HG02970 (cell line): ENCODE data around the gene ACTR3.

ENCODE experiments used
- ATAC-seq: cut with Tn5 transposase; IDR thresholded peaks from one replicate; pipeline ENCODE4 v1.9.1; 2021; ENCODE audit warnings: mild to moderate bottlenecking, moderate library complexity, moderate number of reproducible peaks; ENCODE audit not compliant: unreplicated experiment, low FRiP score

Gene ACTR3

DNA sequence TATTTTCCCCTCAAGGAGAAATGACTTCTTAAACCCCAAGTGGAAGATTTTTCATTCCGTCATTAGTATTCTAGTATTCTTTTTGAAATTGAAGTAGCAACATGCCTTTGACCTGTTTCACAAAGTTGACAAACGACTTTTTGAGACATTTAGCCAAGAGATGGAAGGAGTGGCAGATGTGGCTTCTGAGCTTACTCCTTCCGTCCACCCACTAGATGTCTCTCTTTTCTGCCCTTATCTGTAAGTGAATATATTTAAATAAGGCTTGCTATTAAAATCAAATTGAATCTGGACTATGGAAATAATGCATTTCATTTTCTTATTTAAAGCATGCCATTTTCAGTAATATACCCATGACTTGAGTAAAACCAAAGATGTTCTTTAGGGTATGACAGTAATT lies 74.1 kb downstream of the ACTR3 start:
- no peak for ATAC-seq

DNA sequence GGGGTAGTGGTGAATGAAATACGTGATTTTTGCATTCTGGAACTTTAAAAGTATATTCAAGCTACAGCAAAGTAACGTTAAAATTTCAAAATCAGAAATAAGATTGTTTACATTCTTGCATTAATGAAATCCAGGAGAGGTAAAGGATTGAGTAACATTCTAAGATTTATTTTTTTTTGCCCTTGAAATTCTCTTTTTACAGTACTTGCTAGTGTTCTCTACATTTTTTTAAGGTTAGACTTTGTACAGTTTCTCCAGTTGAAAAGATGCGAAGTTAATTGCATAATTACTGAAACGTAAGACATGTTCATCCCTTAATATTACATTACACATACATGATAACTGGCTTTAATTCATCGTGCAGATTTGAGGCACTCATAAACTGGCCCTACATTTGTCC lies 74.5 kb downstream of the ACTR3 start:
- no peak for ATAC-seq

- ATAC-seq: no peak
These were observed 75.3 kb downstream of the ACTR3 start for GRCh38 chr2:113965228-113965627.

GRCh38 chr2:113965644-113966043 lies 75.8 kb downstream of the ACTR3 start:
- ATAC-seq: peak; percentile 64

- ATAC-seq: no peak
These were observed 76.3 kb downstream of the ACTR3 start for GRCh38 chr2:113966171-113966570.

DNA sequence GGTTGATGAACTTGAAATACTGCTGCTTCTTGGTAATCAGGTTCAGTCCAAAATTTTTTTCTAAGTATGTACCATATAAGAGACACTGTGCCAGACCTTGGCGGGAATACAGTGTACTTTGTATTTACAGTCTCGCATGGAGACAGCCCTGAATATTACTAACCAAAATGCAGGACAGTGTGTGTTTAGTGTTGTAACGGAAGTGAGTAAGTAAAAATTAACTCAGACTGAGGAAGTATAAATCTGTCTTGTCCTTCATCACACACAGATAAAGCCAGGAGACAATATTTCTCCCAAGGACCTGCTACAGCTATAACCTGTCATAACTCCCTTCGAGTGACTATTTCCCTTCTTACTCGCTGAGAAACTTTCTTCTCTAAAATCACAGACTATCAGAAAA lies 76.9 kb downstream of the ACTR3 start:
- no peak for ATAC-seq

- no peak for ATAC-seq
These were observed 77.4 kb downstream of the ACTR3 start for GRCh38 chr2:113967272-113967671.

DNA sequence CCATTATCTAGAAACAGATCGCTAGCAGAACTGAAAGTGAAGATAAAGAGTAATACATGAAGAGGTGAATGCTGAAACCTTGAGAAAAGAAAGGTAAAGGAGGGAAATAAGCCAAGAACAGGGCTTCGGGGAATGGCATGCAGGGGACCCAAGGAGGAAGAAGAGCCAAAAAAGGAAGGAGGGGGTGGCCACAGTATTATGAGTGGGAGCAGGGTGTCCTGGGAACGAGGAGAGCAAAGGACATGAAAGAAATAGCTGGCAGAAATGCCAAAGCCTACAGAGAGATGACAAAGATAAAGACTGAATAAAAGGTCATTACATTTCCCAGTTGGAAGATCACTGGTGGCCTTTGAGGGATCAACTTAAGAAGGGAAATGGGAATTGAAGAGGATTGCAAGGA lies 82.9 kb downstream of the ACTR3 start:
- no peak for ATAC-seq

GRCh38 chr2:113973810-113974209 lies 83.9 kb downstream of the ACTR3 start:
- ATAC-seq: no peak

DNA sequence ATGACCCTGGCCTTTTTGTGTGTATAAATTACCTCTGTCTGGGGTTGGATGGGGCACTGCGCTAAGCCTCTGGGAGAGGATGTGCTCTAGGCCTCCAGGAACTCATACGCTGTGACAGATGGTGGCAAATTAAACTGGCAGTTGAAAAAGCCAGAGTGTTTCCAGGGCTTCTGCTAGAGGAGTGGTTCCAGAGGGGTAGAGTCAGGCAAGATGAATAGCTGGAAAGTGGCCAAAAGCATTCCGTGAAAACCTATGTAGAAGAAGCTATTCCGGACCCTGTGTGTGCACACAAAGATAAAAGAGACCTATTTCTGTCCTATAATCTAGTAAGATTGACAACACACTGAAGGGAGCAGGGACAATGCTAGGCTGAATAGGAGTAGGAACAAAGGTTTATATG lies 84.8 kb downstream of the ACTR3 start:
- no peak for ATAC-seq

DNA sequence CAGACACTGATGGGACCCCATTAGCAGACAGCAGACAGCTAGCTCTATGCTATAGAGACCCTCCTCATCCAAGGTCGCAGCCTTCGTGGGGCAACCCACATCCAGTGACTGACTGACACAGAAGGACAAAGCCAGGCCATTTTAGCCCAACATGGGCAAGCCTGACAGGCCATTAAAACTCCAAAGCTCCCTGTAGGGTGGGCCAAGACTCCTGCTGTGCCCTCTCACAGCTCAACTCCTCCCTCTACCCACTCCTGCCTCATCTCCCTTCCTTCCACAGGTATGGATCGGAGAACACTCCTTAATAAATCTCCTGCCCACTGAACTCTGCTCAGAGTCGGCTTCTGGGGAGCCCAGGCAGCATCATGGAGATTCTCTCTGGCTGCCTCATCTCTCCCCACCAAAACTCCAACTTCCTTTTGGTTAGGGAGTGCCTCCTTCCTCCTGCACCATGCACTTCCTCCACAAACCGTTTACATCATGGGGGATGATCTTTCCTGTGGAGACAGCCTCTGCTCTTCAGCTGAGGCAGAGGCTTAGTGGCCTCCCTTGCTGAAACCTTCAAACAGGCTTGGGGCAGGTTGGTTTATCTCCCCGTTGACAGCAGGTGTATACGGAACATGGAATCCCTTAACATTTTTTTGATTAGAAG lies 86.5 kb downstream of the ACTR3 start:
- no peak for ATAC-seq

- no peak for ATAC-seq
These were observed 87.3 kb downstream of the ACTR3 start for GRCh38 chr2:113977060-113977659.

GRCh38 chr2:113977660-113978523 lies 88.0 kb downstream of the ACTR3 start:
- ATAC-seq: no peak

DNA sequence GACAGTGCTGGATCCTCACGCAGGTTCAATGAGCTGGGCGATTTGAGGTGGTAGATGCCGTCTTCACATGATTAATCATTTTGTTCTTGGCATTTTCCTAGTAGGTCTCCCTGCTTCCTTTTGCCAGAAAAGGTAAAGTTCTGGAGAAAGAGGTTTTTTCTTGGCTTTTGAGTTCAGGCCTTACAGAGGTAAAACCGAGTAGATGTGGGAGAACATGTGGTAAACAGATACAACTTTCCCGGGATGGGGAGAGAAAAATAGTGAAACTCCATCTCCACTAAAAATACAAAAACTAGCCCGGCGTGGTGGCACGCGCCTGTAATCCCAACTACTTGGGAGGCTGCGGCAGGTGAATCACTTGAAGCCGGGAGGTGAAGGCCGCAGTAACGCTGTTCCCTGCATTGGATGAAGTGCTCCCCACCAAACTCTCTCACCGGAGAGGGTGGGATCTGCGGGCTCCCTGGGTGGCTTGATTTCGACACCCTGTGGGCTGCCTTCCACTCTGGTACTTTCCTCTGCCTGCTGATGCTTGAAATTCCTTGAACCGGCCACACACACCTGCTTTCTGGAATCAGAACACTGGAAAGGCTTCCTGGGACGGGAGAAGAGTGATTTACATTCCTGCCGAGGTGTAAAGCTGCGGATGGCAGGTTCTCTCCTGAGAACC lies 88.8 kb downstream of the ACTR3 start:
- no peak for ATAC-seq

DNA sequence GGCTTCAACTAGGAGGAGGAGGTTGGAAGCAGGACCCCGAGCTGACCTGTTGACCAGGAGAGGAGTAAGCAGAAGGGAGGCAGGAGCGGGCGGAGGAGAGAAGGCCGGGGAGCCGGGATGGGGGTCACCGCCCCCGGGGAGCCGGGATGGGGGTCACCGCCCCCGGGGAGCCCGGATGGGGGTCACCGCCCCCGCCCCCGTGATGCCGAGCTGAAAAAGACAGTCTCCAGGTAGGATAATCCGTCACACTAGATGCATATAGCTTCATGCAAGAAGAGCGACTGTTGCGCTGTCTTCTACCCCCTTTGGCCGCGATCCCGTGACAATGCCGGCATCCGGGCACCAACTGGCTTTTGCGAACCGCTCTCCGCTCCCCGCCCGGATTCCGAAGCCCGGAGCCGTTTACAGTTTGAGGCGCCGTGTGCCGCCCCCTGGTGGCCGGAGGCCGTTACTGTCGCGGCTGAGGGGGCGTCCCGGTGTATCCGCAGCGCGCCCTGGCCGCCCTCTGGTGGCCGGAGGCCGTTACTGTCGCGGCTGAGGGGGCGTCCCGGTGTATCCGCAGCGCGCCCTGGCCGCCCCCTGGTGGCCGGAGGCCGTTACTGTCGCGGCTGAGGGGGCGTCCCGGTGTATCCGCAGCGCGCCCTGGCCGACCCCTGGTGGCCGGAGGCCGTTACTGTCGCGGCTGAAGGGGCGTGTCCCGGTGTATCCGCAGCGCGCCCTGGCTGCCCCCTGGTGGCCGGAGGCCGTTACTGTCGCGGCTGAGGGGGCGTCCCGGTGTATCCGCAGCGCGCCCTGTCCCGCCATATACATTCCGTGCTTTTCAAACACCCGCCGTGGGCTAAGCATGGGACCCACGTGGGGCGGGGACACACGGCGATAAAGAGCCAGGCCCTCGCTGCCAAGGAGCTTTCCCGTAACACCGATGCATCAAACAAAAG lies 89.6 kb downstream of the ACTR3 start:
- ATAC-seq: no peak

DNA sequence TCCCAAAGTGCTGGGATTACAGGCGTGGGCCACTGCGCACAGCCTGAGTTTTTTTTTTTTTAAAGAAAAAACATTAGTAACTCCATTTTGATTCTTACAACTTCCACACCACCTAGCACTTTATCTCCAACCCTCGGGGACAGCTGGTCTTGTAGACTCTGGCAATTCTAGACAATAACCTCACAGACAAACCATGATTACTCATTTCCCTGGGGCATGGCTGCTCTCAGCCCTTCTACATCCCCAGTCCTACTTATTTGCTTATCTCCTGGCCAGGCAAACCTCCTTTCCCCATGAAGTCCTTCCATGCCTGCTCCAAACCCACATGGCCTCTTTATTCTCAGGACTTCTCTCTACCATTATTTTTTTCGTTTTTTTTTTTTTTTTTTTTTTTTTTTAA lies 91.1 kb downstream of the ACTR3 start:
- ATAC-seq: no peak

DNA sequence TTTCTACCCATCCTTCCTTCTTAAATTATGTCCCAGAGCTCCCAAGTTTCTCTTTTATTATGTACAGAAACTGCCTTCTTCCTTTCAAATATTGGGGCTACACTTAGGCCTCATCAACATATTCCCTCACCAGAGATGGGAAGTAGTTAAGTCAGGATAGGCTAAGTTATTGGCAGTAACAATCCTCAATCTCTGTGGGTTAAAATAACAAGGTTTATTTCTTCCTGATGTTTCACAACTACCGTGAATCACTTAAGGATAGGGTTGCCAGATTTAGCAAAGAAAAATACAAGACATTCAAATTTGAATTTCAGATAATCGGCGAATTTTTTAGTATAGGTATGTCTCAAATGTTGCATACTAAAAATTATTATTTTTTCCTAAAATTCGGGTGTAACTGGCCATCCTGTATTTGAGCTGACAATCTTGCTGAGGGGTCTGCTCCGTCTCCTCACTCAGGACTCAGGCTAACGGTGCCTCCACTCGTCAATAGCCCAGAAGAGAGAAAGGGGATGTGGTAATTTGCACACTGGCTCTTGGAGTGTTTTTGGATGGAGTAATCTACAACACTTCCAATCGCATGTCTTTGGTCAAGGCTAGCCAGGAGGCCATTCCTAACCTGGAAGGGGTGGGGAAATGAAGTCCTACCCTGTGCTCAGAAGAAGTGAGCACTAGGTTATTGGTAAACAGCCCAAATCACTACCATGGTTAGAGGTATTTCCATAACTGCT lies 91.7 kb downstream of the ACTR3 start:
- ATAC-seq: no peak

GRCh38 chr2:113985554-113986397 lies 95.9 kb downstream of the ACTR3 start:
- no peak for ATAC-seq
